ENCODE data around the gene NRG4. TPM values are rescaled to one million over a fixed set of nuclear protein-coding genes. Genes with fewer than 3 reads are reported as not detected.

NRG4 gene
- 1.0 TPM for total RNA-seq (2021; ENCODE audit: unreplicated experiment)
- 0.19 and 0.60 TPM in 2 replicates for polyA plus RNA-seq (2012)
- percentile 34 among the genes with signal in this experiment for Bru-seq, nascent RNA
- percentile 22 among the genes with signal in this experiment for BruChase-seq, experiment 1, labeled RNA remaining after a 6-hour chase
- percentile 28 among the genes with signal in this experiment for BruChase-seq, experiment 2, labeled RNA remaining after a 2-hour chase
- long read RNA-seq, partial matches to known transcripts = 0 of 3 reads
- long read RNA-seq, other reads (novel, unspliced or antisense) = 3 of 3 reads

GRCh38 chr15:76011627-76012551, at the start of gene NRG4:
Gene NRG4 (minus strand): TSS chr15:76012424. CDS start chr15:76011230, 1,194 bp downstream.
- intact Hi-C loops (cut with micrococcal nuclease) = no loop called here
- ATAC-seq (peak; percentile 95), DNase-seq (ENCODE audit: low read depth, low spot score) (peak; percentile 10)
- CTCF ChIA-PET = interaction anchor here (1.5 kb wide), 1 partner anchor 90 kb away, joined by 4 read pairs; no protein-coding TSS in a partner anchor
- peak within 1 kb of the TSS; percentile 98 for H2AFZ ChIP-seq (ENCODE audit: low read depth, low read length, poor library complexity, severe bottlenecking)
- no peaks in the 10 kb centered on the region for H4K20me1 ChIP-seq (ENCODE audit: insufficient read depth)
- peak within 1 kb of the TSS; percentile 25 to 51 for H3K4me3 ChIP-seq (replicated peaks in 1 of 2; ENCODE audit: low read depth in 1 of 2, low read length in 2 of 2)
- H3K4me2 ChIP-seq (ENCODE audit: low read length) = peak within 1 kb of the TSS; percentile 89
- no peaks in the 10 kb centered on the region for H3K9me2 ChIP-seq (ENCODE audit: insufficient read depth)
- H3K9me3 ChIP-seq (ENCODE audit: control insufficient read depth in 1 of 2, insufficient read depth in 1 of 2, low read depth in 1 of 2, low read length in 2 of 2) = no peaks in the 10 kb centered on the region
- peak within 1 kb of the TSS; percentile 18; the same call in 1 of the 2 replicates for H3K27ac ChIP-seq (ENCODE audit: low read depth, low read length)
- BruUV-seq (replicated peaks) = TSS peak; percentile 40
- H3K36me3 ChIP-seq (ENCODE audit: control insufficient read depth in 1 of 2, insufficient read depth in 2 of 2, low read length in 2 of 2) = no peaks in the 10 kb centered on the region
- no peaks in the 10 kb centered on the region for H3K27me3 ChIP-seq (ENCODE audit: insufficient read depth, low read length)
- RAD21 ChIA-PET (ENCODE audit: low non-redundant PET in 1 of 2, low total read pairs in 2 of 2, uncharacterized antibody in 2 of 2, unreplicated experiment in 2 of 2) = no interaction called here
- H3K4me1 ChIP-seq (ENCODE audit: control insufficient read depth in 1 of 2, insufficient read depth in 2 of 2, low read length in 2 of 2) = peaks cover 0 to 15% of the 10 kb centered on the region in 2 experiments; a peak in 2 of 4 replicates
- TF ChIP-seq SP1 (IDR thresholded peaks at IDR 0.05; ENCODE audit: low read depth) = no peak
- TF ChIP-seq EGR1 (IDR thresholded peaks at IDR 0.05; ENCODE audit: low read depth) = peak; percentile 23; the same call in 1 of the 2 replicates
- TF ChIP-seq, protein P1, sequence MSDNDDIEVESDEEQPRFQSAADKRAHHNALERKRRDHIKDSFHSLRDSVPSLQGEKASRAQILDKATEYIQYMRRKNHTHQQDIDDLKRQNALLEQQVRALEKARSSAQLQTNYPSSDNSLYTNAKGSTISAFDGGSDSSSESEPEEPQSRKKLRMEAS (IDR thresholded peaks at IDR 0.05) = no peak
- no peaks in the 10 kb centered on the region for H3K79me2 ChIP-seq (ENCODE audit: insufficient read depth, low read length)
- H3K9ac ChIP-seq (ENCODE audit: low read length) = peak within 1 kb of the TSS; percentile 44
- POLR2A ChIA-PET = no interaction called here

GRCh38 chr15:76061700-76062099, 49.5 kb upstream of the NRG4 start:
- H3K4me2 ChIP-seq (ENCODE audit: low read length) = no peak overlapping the region
- BruUV-seq (replicated peaks) = no TSS peak
- peaks cover 4% of the 10 kb centered on the region for H3K9me2 ChIP-seq (ENCODE audit: insufficient read depth)
- intact Hi-C loops (cut with micrococcal nuclease) = no loop called here
- no peaks in the 10 kb centered on the region for H3K79me2 ChIP-seq (ENCODE audit: insufficient read depth, low read length)
- H3K9me3 ChIP-seq (ENCODE audit: control insufficient read depth in 1 of 2, insufficient read depth in 1 of 2, low read depth in 1 of 2, low read length in 2 of 2) = no peaks in the 10 kb centered on the region
- H3K36me3 ChIP-seq (ENCODE audit: control insufficient read depth in 1 of 2, insufficient read depth in 2 of 2, low read length in 2 of 2) = no peaks in the 10 kb centered on the region
- H3K9ac ChIP-seq (ENCODE audit: low read length) = no peak overlapping the region
- RAD21 ChIA-PET (ENCODE audit: low non-redundant PET in 1 of 2, low total read pairs in 2 of 2, uncharacterized antibody in 2 of 2, unreplicated experiment in 2 of 2) = no interaction called here
- POLR2A ChIA-PET = no interaction called here
- H2AFZ ChIP-seq (ENCODE audit: low read depth, low read length, poor library complexity, severe bottlenecking) = no peak overlapping the region
- no peak for DNase-seq (ENCODE audit: low read depth, low spot score)
- H4K20me1 ChIP-seq (ENCODE audit: insufficient read depth) = no peaks in the 10 kb centered on the region
- H3K4me1 ChIP-seq (ENCODE audit: control insufficient read depth in 1 of 2, insufficient read depth in 2 of 2, low read length in 2 of 2) = peaks cover 8 to 27% of the 10 kb centered on the region in 2 experiments
- no peak overlapping the region for H3K4me3 ChIP-seq (replicated peaks in 1 of 2; ENCODE audit: low read depth in 1 of 2, low read length in 2 of 2)
- H3K27me3 ChIP-seq (ENCODE audit: insufficient read depth, low read length) = peaks cover 22% of the 10 kb centered on the region
- ATAC-seq = no peak
- no peak overlapping the region for H3K27ac ChIP-seq (ENCODE audit: low read depth, low read length)
- CTCF ChIA-PET = interaction anchor here (2.5 kb wide), 1 partner anchor 78 kb away, joined by 8 read pairs; no protein-coding TSS in a partner anchor
- TF ChIP-seq ATF3 (IDR thresholded peaks at IDR 0.05) (no peak), SP1 (IDR thresholded peaks at IDR 0.05; ENCODE audit: low read depth) (no peak), ELF1 (IDR thresholded peaks at IDR 0.05; ENCODE audit: borderline replicate concordance, low read depth) (no peak), RAD21 (IDR thresholded peaks at IDR 0.05; ENCODE audit: low read depth) (no peak), SRF (IDR thresholded peaks at IDR 0.05; ENCODE audit: low read depth) (no peak), FOSL1 (IDR thresholded peaks at IDR 0.05; ENCODE audit: low read depth) (no peak), JUND (IDR thresholded peaks at IDR 0.05) (no peak), CEBPB (IDR thresholded peaks at IDR 0.05; ENCODE audit: low read depth) (no peak), TCF7L2 (IDR thresholded peaks at IDR 0.05; ENCODE audit: borderline replicate concordance, extremely low read depth, insufficient read depth, insufficient read length) (no peak), ZFX (IDR thresholded peaks at IDR 0.05) (no peak), SIN3A (IDR thresholded peaks at IDR 0.05; ENCODE audit: low read depth) (no peak), YY1 (IDR thresholded peaks at IDR 0.05; ENCODE audit: extremely low read depth, insufficient replicate concordance, low read depth, low read length) (no peak)

Data from HCT116 (cell line).